Measurements from ENCODE around the gene DEPP1.

DEPP1 gene

GRCh38 chr10:44980309-44981171 is 1.9 kb upstream of the DEPP1 start:
- Histone ChIP-seq H3K9me3 (ENCODE audit: control insufficient read depth in 5 of 5, low read length in 5 of 5) (no peaks in the 10 kb centered on the region), H3K9ac (ENCODE audit: low read length in 5 of 5) (peak overlapping the region in 4 of 5 donors; percentile 6 to 61 (median 10)), H3K4me3 (ENCODE audit: low read depth in 1 of 5, low read length in 5 of 5) (peak overlapping the region in 3 of 5 donors; percentile 6 to 19 (median 7)), H3K4me1 (ENCODE audit: control insufficient read depth in 5 of 5, insufficient read depth in 5 of 5, low read length in 5 of 5) (peaks cover 28 to 84% (median 77%) of the 10 kb centered on the region in 5 donors), H3K27ac (ENCODE audit: low read depth, low read length) (peak overlapping the region; percentile 90), H3K27me3 (ENCODE audit: control insufficient read depth in 5 of 5, insufficient read depth in 4 of 5, low read length in 5 of 5) (no peaks in the 10 kb centered on the region), H3K36me3 (ENCODE audit: control insufficient read depth in 5 of 5, insufficient read depth in 5 of 5, low read length in 5 of 5) (peaks cover 0 to 59% (median 38%) of the 10 kb centered on the region in 5 donors)

GRCh38 chr10:44979281-44980191 is 927 bp upstream of the DEPP1 start:
- H3K9ac ChIP-seq (ENCODE audit: low read length in 5 of 5): peak overlapping the region in 4 of 5 donors; percentile 53 to 99 (median 96)
- H3K9me3 ChIP-seq (ENCODE audit: control insufficient read depth in 5 of 5, low read length in 5 of 5): no peaks in the 10 kb centered on the region
- H3K4me1 ChIP-seq (ENCODE audit: control insufficient read depth in 5 of 5, insufficient read depth in 5 of 5, low read length in 5 of 5): peaks cover 28 to 79% (median 78%) of the 10 kb centered on the region in 5 donors
- peak overlapping the region; percentile 36 to 98 (median 84) for H3K4me3 ChIP-seq (ENCODE audit: low read depth in 1 of 5, low read length in 5 of 5)
- peak overlapping the region; percentile 90 for H3K27ac ChIP-seq (ENCODE audit: low read depth, low read length)
- H3K36me3 ChIP-seq (ENCODE audit: control insufficient read depth in 5 of 5, insufficient read depth in 5 of 5, low read length in 5 of 5): peaks cover 0 to 49% (median 28%) of the 10 kb centered on the region in 5 donors
- H3K27me3 ChIP-seq (ENCODE audit: control insufficient read depth in 5 of 5, insufficient read depth in 4 of 5, low read length in 5 of 5): no peaks in the 10 kb centered on the region

GRCh38 chr10:44978213-44978569 is 418 bp downstream of the DEPP1 start:
- Histone ChIP-seq H3K4me1 (ENCODE audit: control insufficient read depth in 5 of 5, insufficient read depth in 5 of 5, low read length in 5 of 5) (peaks cover 32 to 92% (median 89%) of the 10 kb centered on the region in 5 donors), H3K4me3 (ENCODE audit: low read depth in 1 of 5, low read length in 5 of 5) (peak overlapping the region; percentile 74 to 98 (median 91)), H3K27ac (ENCODE audit: low read depth, low read length) (peak overlapping the region; percentile 90), H3K27me3 (ENCODE audit: control insufficient read depth in 5 of 5, insufficient read depth in 4 of 5, low read length in 5 of 5) (no peaks in the 10 kb centered on the region), H3K36me3 (ENCODE audit: control insufficient read depth in 5 of 5, insufficient read depth in 5 of 5, low read length in 5 of 5) (peaks cover 0 to 40% (median 16%) of the 10 kb centered on the region in 5 donors), H3K9ac (ENCODE audit: low read length in 5 of 5) (peak overlapping the region; percentile 92 to 99 (median 96)), H3K9me3 (ENCODE audit: control insufficient read depth in 5 of 5, low read length in 5 of 5) (no peaks in the 10 kb centered on the region)

GRCh38 chr10:44977287-44978212 is 1.1 kb downstream of the DEPP1 start:
- Histone ChIP-seq H3K27me3 (ENCODE audit: control insufficient read depth in 5 of 5, insufficient read depth in 4 of 5, low read length in 5 of 5) (no peaks in the 10 kb centered on the region), H3K9ac (ENCODE audit: low read length in 5 of 5) (peak overlapping the region; percentile 92 to 99 (median 96)), H3K27ac (ENCODE audit: low read depth, low read length) (peak overlapping the region; percentile 90), H3K4me1 (ENCODE audit: control insufficient read depth in 5 of 5, insufficient read depth in 5 of 5, low read length in 5 of 5) (peaks cover 36 to 94% (median 92%) of the 10 kb centered on the region in 5 donors), H3K4me3 (ENCODE audit: low read depth in 1 of 5, low read length in 5 of 5) (peak overlapping the region; percentile 74 to 98 (median 91)), H3K9me3 (ENCODE audit: control insufficient read depth in 5 of 5, low read length in 5 of 5) (no peaks in the 10 kb centered on the region), H3K36me3 (ENCODE audit: control insufficient read depth in 5 of 5, insufficient read depth in 5 of 5, low read length in 5 of 5) (peaks cover 0 to 40% (median 20%) of the 10 kb centered on the region in 5 donors)

GRCh38 chr10:44976352-44977198 is 2.0 kb downstream of the DEPP1 start:
- Histone ChIP-seq H3K9me3 (ENCODE audit: control insufficient read depth in 5 of 5, low read length in 5 of 5) (no peaks in the 10 kb centered on the region), H3K4me1 (ENCODE audit: control insufficient read depth in 5 of 5, insufficient read depth in 5 of 5, low read length in 5 of 5) (peaks cover 32 to 89% (median 82%) of the 10 kb centered on the region in 5 donors), H3K4me3 (ENCODE audit: low read depth in 1 of 5, low read length in 5 of 5) (peak overlapping the region; percentile 74 to 98 (median 91)), H3K27ac (ENCODE audit: low read depth, low read length) (peak overlapping the region; percentile 90), H3K9ac (ENCODE audit: low read length in 5 of 5) (peak overlapping the region; percentile 92 to 99 (median 96)), H3K27me3 (ENCODE audit: control insufficient read depth in 5 of 5, insufficient read depth in 4 of 5, low read length in 5 of 5) (no peaks in the 10 kb centered on the region), H3K36me3 (ENCODE audit: control insufficient read depth in 5 of 5, insufficient read depth in 5 of 5, low read length in 5 of 5) (peaks cover 0 to 40% (median 30%) of the 10 kb centered on the region in 5 donors)

GRCh38 chr10:44975431-44976331 is 2.9 kb downstream of the DEPP1 start:
- peaks cover 0 to 47% (median 39%) of the 10 kb centered on the region in 5 donors for H3K36me3 ChIP-seq (ENCODE audit: control insufficient read depth in 5 of 5, insufficient read depth in 5 of 5, low read length in 5 of 5)
- peak overlapping the region; percentile 74 to 98 (median 91) for H3K4me3 ChIP-seq (ENCODE audit: low read depth in 1 of 5, low read length in 5 of 5)
- peak overlapping the region; percentile 92 to 99 (median 96) for H3K9ac ChIP-seq (ENCODE audit: low read length in 5 of 5)
- H3K4me1 ChIP-seq (ENCODE audit: control insufficient read depth in 5 of 5, insufficient read depth in 5 of 5, low read length in 5 of 5): peaks cover 29 to 81% (median 73%) of the 10 kb centered on the region in 5 donors
- no peaks in the 10 kb centered on the region for H3K9me3 ChIP-seq (ENCODE audit: control insufficient read depth in 5 of 5, low read length in 5 of 5)
- peak overlapping the region; percentile 93 for H3K27ac ChIP-seq (ENCODE audit: low read depth, low read length)
- H3K27me3 ChIP-seq (ENCODE audit: control insufficient read depth in 5 of 5, insufficient read depth in 4 of 5, low read length in 5 of 5): no peaks in the 10 kb centered on the region

GRCh38 chr10:44974628-44975430 is 3.8 kb downstream of the DEPP1 start:
- H3K36me3 ChIP-seq (ENCODE audit: control insufficient read depth in 5 of 5, insufficient read depth in 5 of 5, low read length in 5 of 5): peaks cover 0 to 56% (median 45%) of the 10 kb centered on the region in 5 donors
- peaks cover 25 to 77% (median 70%) of the 10 kb centered on the region in 5 donors for H3K4me1 ChIP-seq (ENCODE audit: control insufficient read depth in 5 of 5, insufficient read depth in 5 of 5, low read length in 5 of 5)
- no peaks in the 10 kb centered on the region for H3K9me3 ChIP-seq (ENCODE audit: control insufficient read depth in 5 of 5, low read length in 5 of 5)
- no peaks in the 10 kb centered on the region for H3K27me3 ChIP-seq (ENCODE audit: control insufficient read depth in 5 of 5, insufficient read depth in 4 of 5, low read length in 5 of 5)
- H3K4me3 ChIP-seq (ENCODE audit: low read depth in 1 of 5, low read length in 5 of 5): peak overlapping the region; percentile 54 to 68 (median 57)
- peak overlapping the region; percentile 16 to 75 (median 58) for H3K9ac ChIP-seq (ENCODE audit: low read length in 5 of 5)
- H3K27ac ChIP-seq (ENCODE audit: low read depth, low read length): peak overlapping the region; percentile 93

Measured in subcutaneous abdominal adipose tissue (tissue), 5 donors.